ENCODE results near the gene MCCC2. TPM values are rescaled to one million over a fixed set of nuclear protein-coding genes. Genes with fewer than 3 reads are reported as not detected.

MCCC2 gene
- total RNA-seq, 1 experiment from 2014 or later = 98.7 TPM

DNA sequence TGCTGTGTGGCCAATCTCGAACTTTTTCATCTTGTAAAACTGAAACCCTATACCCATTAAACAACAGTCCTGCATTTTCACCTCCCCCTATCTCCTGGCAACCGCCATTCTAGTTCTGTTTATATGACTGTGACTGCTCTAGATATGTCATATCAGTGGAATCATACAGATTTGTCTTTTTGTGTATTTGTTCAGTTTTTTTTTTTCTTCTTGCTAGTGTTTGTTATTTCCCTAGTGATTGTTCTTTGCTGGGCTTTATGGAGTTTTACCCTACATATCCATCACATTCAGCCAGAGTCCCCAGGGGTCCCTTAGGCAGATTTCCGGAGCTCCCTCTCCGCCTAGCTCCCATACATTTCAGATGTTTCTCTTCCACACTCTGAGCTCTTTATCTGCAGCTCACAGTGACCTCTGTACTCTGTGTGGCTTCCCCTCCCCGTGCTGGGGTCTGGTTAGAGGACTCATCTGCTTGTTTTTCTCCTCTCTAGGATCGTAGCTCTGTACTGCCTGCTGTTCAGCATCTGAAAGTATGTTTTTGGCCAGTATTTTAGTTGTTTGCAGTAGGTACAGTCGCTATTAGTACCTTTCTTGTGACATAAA lies 106.8 kb downstream of the MCCC2 start:
- intact Hi-C loops (cut with micrococcal nuclease; ENCODE audit: unreplicated experiment) = no loop called here
- peaks cover 18% of the 10 kb centered on the region for H3K4me1 Mint-ChIP-seq (ENCODE audit: low read depth, unreplicated experiment)
- no peaks in the 10 kb centered on the region for H3K27me3 Mint-ChIP-seq (ENCODE audit: unreplicated experiment)
- no peaks in the 10 kb centered on the region for H3K9me3 Mint-ChIP-seq (ENCODE audit: low read depth, unreplicated experiment)
- TF ChIP-seq, protein P1, sequence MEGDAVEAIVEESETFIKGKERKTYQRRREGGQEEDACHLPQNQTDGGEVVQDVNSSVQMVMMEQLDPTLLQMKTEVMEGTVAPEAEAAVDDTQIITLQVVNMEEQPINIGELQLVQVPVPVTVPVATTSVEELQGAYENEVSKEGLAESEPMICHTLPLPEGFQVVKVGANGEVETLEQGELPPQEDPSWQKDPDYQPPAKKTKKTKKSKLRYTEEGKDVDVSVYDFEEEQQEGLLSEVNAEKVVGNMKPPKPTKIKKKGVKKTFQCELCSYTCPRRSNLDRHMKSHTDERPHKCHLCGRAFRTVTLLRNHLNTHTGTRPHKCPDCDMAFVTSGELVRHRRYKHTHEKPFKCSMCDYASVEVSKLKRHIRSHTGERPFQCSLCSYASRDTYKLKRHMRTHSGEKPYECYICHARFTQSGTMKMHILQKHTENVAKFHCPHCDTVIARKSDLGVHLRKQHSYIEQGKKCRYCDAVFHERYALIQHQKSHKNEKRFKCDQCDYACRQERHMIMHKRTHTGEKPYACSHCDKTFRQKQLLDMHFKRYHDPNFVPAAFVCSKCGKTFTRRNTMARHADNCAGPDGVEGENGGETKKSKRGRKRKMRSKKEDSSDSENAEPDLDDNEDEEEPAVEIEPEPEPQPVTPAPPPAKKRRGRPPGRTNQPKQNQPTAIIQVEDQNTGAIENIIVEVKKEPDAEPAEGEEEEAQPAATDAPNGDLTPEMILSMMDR (IDR thresholded peaks at IDR 0.05; ENCODE audit: unreplicated experiment) = no peak
- no peak overlapping the region for H3K27ac Mint-ChIP-seq (ENCODE audit: unreplicated experiment)
- DNase-seq = no peak
- H3K4me3 Mint-ChIP-seq (ENCODE audit: low read depth, unreplicated experiment) = no peak overlapping the region
- no TSS peak for BruUV-seq (replicated peaks)
- CTCF ChIA-PET = no interaction called here
- peaks cover 5% of the 10 kb centered on the region for H3K36me3 Mint-ChIP-seq (ENCODE audit: insufficient read depth, unreplicated experiment)

GRCh38 chr5:71695071-71695470 lies 107.9 kb downstream of the MCCC2 start:
- Mint-ChIP-seq H3K9me3 (ENCODE audit: low read depth, unreplicated experiment) (no peaks in the 10 kb centered on the region), H3K4me3 (ENCODE audit: low read depth, unreplicated experiment) (no peak overlapping the region), H3K27ac (ENCODE audit: unreplicated experiment) (no peak overlapping the region), H3K4me1 (ENCODE audit: low read depth, unreplicated experiment) (peaks cover 27% of the 10 kb centered on the region), H3K27me3 (ENCODE audit: unreplicated experiment) (no peaks in the 10 kb centered on the region), H3K36me3 (ENCODE audit: insufficient read depth, unreplicated experiment) (peaks cover 5% of the 10 kb centered on the region)
- BruUV-seq (replicated peaks) = no TSS peak
- DNase-seq = no peak
- intact Hi-C loops (cut with micrococcal nuclease; ENCODE audit: unreplicated experiment) = loop anchor here (5.0 kb wide), 1 partner anchor 57 kb away; no protein-coding TSS in a partner anchor
- CTCF ChIA-PET = no interaction called here
- TF ChIP-seq, protein P1 (IDR thresholded peaks at IDR 0.05; ENCODE audit: unreplicated experiment) = no peak

DNA sequence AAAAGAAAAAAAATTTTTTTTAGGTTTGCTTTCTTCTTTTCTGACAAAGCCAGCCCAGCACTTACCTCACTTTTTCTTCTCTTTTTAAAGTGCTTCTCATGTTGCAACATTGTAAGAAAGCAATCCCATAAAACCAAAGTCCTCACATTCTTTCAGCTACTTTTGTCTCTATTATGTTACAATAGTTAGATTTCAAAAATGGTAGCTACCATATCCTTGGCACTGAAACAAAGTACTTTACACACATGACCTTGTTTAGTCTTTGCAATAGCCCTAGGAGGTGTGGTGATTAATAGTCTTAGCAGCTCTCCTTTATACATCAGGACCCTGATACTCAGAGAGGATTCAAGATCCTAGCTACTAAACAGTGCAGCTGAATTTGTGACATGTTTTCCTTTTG lies 108.5 kb downstream of the MCCC2 start:
- H3K4me1 Mint-ChIP-seq (ENCODE audit: low read depth, unreplicated experiment) = peaks cover 32% of the 10 kb centered on the region
- TF ChIP-seq, protein P1 (IDR thresholded peaks at IDR 0.05; ENCODE audit: unreplicated experiment) = no peak
- CTCF ChIA-PET = no interaction called here
- no peaks in the 10 kb centered on the region for H3K27me3 Mint-ChIP-seq (ENCODE audit: unreplicated experiment)
- intact Hi-C loops (cut with micrococcal nuclease; ENCODE audit: unreplicated experiment) = loop anchor here (5.0 kb wide), 1 partner anchor 57 kb away; no protein-coding TSS in a partner anchor
- peaks cover 5% of the 10 kb centered on the region for H3K36me3 Mint-ChIP-seq (ENCODE audit: insufficient read depth, unreplicated experiment)
- no peaks in the 10 kb centered on the region for H3K9me3 Mint-ChIP-seq (ENCODE audit: low read depth, unreplicated experiment)
- DNase-seq = no peak
- BruUV-seq (replicated peaks) = no TSS peak
- no peak overlapping the region for H3K4me3 Mint-ChIP-seq (ENCODE audit: low read depth, unreplicated experiment)
- no peak overlapping the region for H3K27ac Mint-ChIP-seq (ENCODE audit: unreplicated experiment)

DNA sequence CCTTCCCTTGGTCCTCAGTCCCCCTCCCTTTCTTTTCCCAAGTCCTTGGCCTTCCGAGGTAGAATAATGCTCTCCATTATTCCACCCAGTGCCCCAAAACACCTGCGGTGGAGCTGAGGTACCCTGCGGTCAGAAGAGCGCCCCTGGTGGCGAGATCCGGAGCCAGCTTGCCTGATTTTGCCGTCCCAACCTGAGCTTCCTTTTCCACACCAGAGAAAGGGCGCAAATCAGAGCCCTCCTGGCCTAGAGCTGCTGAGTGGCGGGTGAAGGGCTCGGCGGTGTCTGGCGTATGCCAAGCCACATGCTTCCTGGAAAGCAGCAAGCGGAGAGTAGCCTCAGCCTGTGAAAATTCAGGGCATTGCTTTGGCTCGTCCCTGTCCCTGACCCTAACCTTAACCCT lies 110.8 kb downstream of the MCCC2 start:
- Mint-ChIP-seq H3K27me3 (ENCODE audit: unreplicated experiment) (no peaks in the 10 kb centered on the region), H3K36me3 (ENCODE audit: insufficient read depth, unreplicated experiment) (peaks cover 5% of the 10 kb centered on the region), H3K4me1 (ENCODE audit: low read depth, unreplicated experiment) (peaks cover 42% of the 10 kb centered on the region), H3K9me3 (ENCODE audit: low read depth, unreplicated experiment) (no peaks in the 10 kb centered on the region), H3K27ac (ENCODE audit: unreplicated experiment) (no peak overlapping the region), H3K4me3 (ENCODE audit: low read depth, unreplicated experiment) (no peak overlapping the region)
- CTCF ChIA-PET = interaction anchor here (1.2 kb wide), 1 partner anchor 40 kb away, joined by 3 read pairs; no protein-coding TSS in a partner anchor
- DNase-seq = no peak
- intact Hi-C loops (cut with micrococcal nuclease; ENCODE audit: unreplicated experiment) = loop anchor here (5.0 kb wide), 1 partner anchor 54 kb away; no protein-coding TSS in a partner anchor
- TF ChIP-seq, protein P1 (IDR thresholded peaks at IDR 0.05; ENCODE audit: unreplicated experiment) = peak; percentile 31
- BruUV-seq (replicated peaks) = no TSS peak
